ENCODE results near the gene ERBB3.

- TF ChIP-seq TAF1 (IDR thresholded peaks at IDR 0.05; ENCODE audit: borderline replicate concordance, low read depth, low read length) (no peak), POLR2A (IDR thresholded peaks at IDR 0.05; ENCODE audit: low read depth, low read length) (no peak)
These were observed 5.1 kb downstream of the ERBB3 start for GRCh38 chr12:56084958-56085543.
